Stimulated activated CD8-positive, alpha-beta memory T cell treated with anti-CD3 and anti-CD28 coated beads, Interleukin-7, amount 100 ng/mL, for 24 hours (primary cell): ENCODE measurements around the gene TRIM67.
"Not testable (repeated sequence)": the region's sequence is repeated elsewhere in the genome, so short reads cannot be mapped to it uniquely, and the experiment has no call there.

ENCODE experiments used
- DNase-seq: peaks from one replicate; pipeline ENCODE4 v3.0.0-alpha.2; 2020; ENCODE audit warnings: low read depth

Gene TRIM67

GRCh38 chr1:231203259-231204057 is 41.6 kb downstream of the TRIM67 start:
- DNase-seq: no peak

- DNase-seq: no peak
Observed at GRCh38 chr1:231206856-231207255, 45.0 kb downstream of the TRIM67 start.

GRCh38 chr1:231207437-231207836 is 45.6 kb downstream of the TRIM67 start:
- DNase-seq: no peak

GRCh38 chr1:231208980-231209379 is 47.1 kb downstream of the TRIM67 start:
- DNase-seq: no peak

- no peak for DNase-seq
Observed at GRCh38 chr1:231209531-231209930, 47.7 kb downstream of the TRIM67 start.

- no peak for DNase-seq
Observed at GRCh38 chr1:231210126-231210525, 48.3 kb downstream of the TRIM67 start.

GRCh38 chr1:231211005-231211857 is 49.4 kb downstream of the TRIM67 start:
- DNase-seq: peak; percentile 86

GRCh38 chr1:231212301-231212700 is 50.4 kb downstream of the TRIM67 start:
- DNase-seq: not testable (repeated sequence)

GRCh38 chr1:231213831-231214573 is 52.1 kb downstream of the TRIM67 start:
- DNase-seq: no peak

- DNase-seq: peak; percentile 1
Observed at GRCh38 chr1:231214918-231215680, 53.2 kb downstream of the TRIM67 start.

GRCh38 chr1:231215681-231216385 is 54.0 kb downstream of the TRIM67 start:
- no peak for DNase-seq

- no peak for DNase-seq
Observed at GRCh38 chr1:231216498-231216897, 54.6 kb downstream of the TRIM67 start.

GRCh38 chr1:231217056-231217455 is 55.2 kb downstream of the TRIM67 start:
- DNase-seq: no peak

- DNase-seq: no peak
Observed at GRCh38 chr1:231218078-231218477, 56.2 kb downstream of the TRIM67 start.

GRCh38 chr1:231219422-231220401 is 57.9 kb downstream of the TRIM67 start:
- no peak for DNase-seq

GRCh38 chr1:231220801-231221200 is 58.9 kb downstream of the TRIM67 start:
- DNase-seq: no peak

- no peak for DNase-seq
Observed at GRCh38 chr1:231226156-231226555, 64.3 kb downstream of the TRIM67 start.

- no peak for DNase-seq
Observed at GRCh38 chr1:231231511-231231910, 69.7 kb downstream of the TRIM67 start.

GRCh38 chr1:231232870-231233734 is 71.2 kb downstream of the TRIM67 start:
- no peak for DNase-seq
